DMS79 (cell line): ENCODE results near the gene ZFYVE19.

Experiments
- DNase-seq: peaks from one replicate; lab custom pipeline; 2025; lab: John Stamatoyannopoulos, UW

ZFYVE19 gene

GRCh38 chr15:40815042-40815698, 8.3 kb downstream of the ZFYVE19 start:
- DNase-seq = peak; percentile 59

GRCh38 chr15:40819048-40819447, 12.2 kb downstream of the ZFYVE19 start:
- DNase-seq = no peak

GRCh38 chr15:40821195-40821594, 14.3 kb downstream of the ZFYVE19 start:
- no peak for DNase-seq

- DNase-seq = no peak
Measured at GRCh38 chr15:40823572-40824343, 16.9 kb downstream of the ZFYVE19 start.

- DNase-seq = no peak
Measured at GRCh38 chr15:40825661-40826422, 19.0 kb downstream of the ZFYVE19 start.

GRCh38 chr15:40826423-40827075, 19.7 kb downstream of the ZFYVE19 start:
- DNase-seq = no peak

GRCh38 chr15:40828447-40829036, 21.7 kb downstream of the ZFYVE19 start, which contains the start of gene PPP1R14D:
Gene PPP1R14D (minus strand): TSS chr15:40828708. CDS start chr15:40828641, 67 bp downstream.
- no peak for DNase-seq

GRCh38 chr15:40829115-40829514, 22.2 kb downstream of the ZFYVE19 start:
- DNase-seq = no peak

- DNase-seq = peak; percentile 79
Measured at GRCh38 chr15:40830884-40831283, 24.0 kb downstream of the ZFYVE19 start.

GRCh38 chr15:40831861-40832260, 25.0 kb downstream of the ZFYVE19 start:
- DNase-seq = no peak

GRCh38 chr15:40832903-40833302, 26.0 kb downstream of the ZFYVE19 start:
- DNase-seq = no peak

GRCh38 chr15:40836020-40836419, 29.1 kb downstream of the ZFYVE19 start:
- DNase-seq = no peak

- DNase-seq = no peak
Measured at GRCh38 chr15:40838756-40839155, 31.9 kb downstream of the ZFYVE19 start.

- DNase-seq = no peak
Measured at GRCh38 chr15:40841741-40842140, 34.9 kb downstream of the ZFYVE19 start.

- DNase-seq = no peak
Measured at GRCh38 chr15:40843261-40843884, 36.5 kb downstream of the ZFYVE19 start.

- no peak for DNase-seq
Measured at GRCh38 chr15:40843885-40844695, 37.2 kb downstream of the ZFYVE19 start, which contains the start of gene SPINT1. Gene SPINT1 (plus strand): TSS chr15:40844048. CDS start chr15:40844555, 507 bp downstream.

- DNase-seq = no peak
Measured at GRCh38 chr15:40844696-40845030, 37.8 kb downstream of the ZFYVE19 start.

GRCh38 chr15:40845036-40845435, 38.1 kb downstream of the ZFYVE19 start:
- DNase-seq = no peak

GRCh38 chr15:40845511-40846284, 38.8 kb downstream of the ZFYVE19 start:
- DNase-seq = no peak

- no peak for DNase-seq
Measured at GRCh38 chr15:40846841-40847222, 39.9 kb downstream of the ZFYVE19 start.
